BE2C (cell line): ENCODE results near the gene NUP205.

ENCODE experiments used
- DNase-seq: peaks from one replicate; pipeline ENCODE4 v3.0.0-alpha.2; 2020
- H3K27me3 ChIP-seq: fragments of 250-450 bp; sonication (Bioruptor Pico); 2 replicates; pipeline ENCODE4 v1.5.1; 2020; ENCODE audit warnings: mild to moderate bottlenecking
- H3K36me3 ChIP-seq: fragments of 250-450 bp; sonication (Bioruptor Pico); 2 replicates; pipeline ENCODE4 v1.5.1; 2020; ENCODE audit warnings: mild to moderate bottlenecking
- H3K4me1 ChIP-seq: fragments of 250-450 bp; sonication (Bioruptor Pico); 2 replicates; pipeline ENCODE4 v1.5.1; 2020
- H3K4me3 ChIP-seq: 2 replicates; pipeline ENCODE4 v1.5.1; 2011; ENCODE audit warnings: low read depth, low read length
- H3K9me3 ChIP-seq: fragments of 250-450 bp; sonication (Bioruptor Pico); 2 replicates; pipeline ENCODE4 v1.5.1; 2020
- TF ChIP-seq, protein P1 (sequence below): IDR thresholded peaks from 2 replicates; pipeline ENCODE4 v1.5.1; 2012; ENCODE audit warnings: mild to moderate bottlenecking, low read depth, low read length

Gene NUP205

DNA sequence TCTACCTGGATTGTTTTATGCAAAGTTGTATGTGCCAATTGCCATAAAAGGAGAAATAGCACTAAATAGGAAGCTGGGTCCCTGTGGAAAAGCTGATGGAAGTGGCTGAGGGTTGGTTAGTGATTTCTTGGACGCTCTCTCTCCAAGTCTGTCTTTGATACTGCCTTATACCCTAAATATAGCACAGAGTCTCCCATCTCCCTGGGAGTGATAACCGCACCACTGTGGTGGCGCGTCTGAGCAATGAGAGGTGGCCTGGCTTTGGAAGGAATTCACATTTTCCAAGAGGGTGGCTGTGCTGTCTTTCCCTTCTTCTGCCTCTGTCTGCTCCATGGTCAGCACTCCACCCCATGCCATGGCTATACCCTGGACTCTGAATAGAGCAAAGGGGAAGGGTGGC is 135.8 kb downstream of the NUP205 start:
- no peak for DNase-seq
- H3K36me3 ChIP-seq: no peaks in the 10 kb centered on the region
- TF ChIP-seq, protein P1, sequence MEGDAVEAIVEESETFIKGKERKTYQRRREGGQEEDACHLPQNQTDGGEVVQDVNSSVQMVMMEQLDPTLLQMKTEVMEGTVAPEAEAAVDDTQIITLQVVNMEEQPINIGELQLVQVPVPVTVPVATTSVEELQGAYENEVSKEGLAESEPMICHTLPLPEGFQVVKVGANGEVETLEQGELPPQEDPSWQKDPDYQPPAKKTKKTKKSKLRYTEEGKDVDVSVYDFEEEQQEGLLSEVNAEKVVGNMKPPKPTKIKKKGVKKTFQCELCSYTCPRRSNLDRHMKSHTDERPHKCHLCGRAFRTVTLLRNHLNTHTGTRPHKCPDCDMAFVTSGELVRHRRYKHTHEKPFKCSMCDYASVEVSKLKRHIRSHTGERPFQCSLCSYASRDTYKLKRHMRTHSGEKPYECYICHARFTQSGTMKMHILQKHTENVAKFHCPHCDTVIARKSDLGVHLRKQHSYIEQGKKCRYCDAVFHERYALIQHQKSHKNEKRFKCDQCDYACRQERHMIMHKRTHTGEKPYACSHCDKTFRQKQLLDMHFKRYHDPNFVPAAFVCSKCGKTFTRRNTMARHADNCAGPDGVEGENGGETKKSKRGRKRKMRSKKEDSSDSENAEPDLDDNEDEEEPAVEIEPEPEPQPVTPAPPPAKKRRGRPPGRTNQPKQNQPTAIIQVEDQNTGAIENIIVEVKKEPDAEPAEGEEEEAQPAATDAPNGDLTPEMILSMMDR: no peak
- H3K4me1 ChIP-seq: no peaks in the 10 kb centered on the region
- no peaks in the 10 kb centered on the region for H3K27me3 ChIP-seq
- no peak overlapping the region for H3K4me3 ChIP-seq
- H3K9me3 ChIP-seq: no peaks in the 10 kb centered on the region

DNA sequence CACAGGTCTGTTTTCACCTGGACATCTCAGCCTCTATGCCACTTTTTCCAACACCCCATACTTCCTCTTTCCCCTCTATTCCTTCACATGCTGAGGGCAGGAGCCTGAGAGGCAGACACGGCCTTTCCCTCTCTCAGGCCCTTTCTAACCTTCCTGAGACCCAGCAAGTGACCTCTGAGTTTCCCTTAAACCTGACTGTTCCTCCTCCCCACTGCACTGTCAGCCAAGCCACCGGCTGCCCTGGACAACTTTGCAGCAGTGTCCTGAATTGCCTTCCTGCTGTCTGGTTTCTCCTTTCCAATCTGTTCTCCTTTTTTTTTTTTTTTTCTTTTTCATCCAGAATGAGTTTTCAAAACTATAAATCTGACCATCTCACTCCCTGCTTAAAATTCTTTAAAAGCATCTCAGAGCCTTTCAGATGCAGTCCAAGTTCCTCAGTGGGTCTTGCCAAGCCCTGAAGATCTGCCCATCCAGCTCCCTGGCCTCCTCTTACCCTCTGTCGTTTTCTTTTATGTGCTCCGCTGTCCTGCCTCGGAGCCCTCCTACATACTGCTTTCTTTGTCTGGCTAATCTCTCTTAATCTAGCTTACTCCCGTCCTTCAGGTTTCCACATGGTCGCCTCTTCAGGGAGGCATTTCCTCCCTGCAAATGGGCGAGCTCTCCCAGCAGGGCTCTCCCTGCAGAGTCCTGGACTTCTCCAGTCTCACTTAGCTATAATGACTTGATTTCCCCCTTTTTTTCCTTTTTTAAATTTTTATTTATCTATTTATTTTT is 139.7 kb downstream of the NUP205 start:
- Histone ChIP-seq H3K4me3 (no peak overlapping the region), H3K9me3 (no peaks in the 10 kb centered on the region), H3K36me3 (no peaks in the 10 kb centered on the region), H3K4me1 (no peaks in the 10 kb centered on the region), H3K27me3 (no peaks in the 10 kb centered on the region)
- DNase-seq: no peak
- TF ChIP-seq, protein P1: no peak
